ENCODE results near the gene CENPV. TPM values are rescaled to one million over a fixed set of nuclear protein-coding genes. Genes with fewer than 3 reads are reported as not detected.

CENPV gene
- total and polyA plus RNA-seq, 10 of the 15 experiments (the other 5 are each of a cell fraction or from before 2014, with no cell fraction given) = 22.5 to 98.6 (median 80.8) TPM

DNA sequence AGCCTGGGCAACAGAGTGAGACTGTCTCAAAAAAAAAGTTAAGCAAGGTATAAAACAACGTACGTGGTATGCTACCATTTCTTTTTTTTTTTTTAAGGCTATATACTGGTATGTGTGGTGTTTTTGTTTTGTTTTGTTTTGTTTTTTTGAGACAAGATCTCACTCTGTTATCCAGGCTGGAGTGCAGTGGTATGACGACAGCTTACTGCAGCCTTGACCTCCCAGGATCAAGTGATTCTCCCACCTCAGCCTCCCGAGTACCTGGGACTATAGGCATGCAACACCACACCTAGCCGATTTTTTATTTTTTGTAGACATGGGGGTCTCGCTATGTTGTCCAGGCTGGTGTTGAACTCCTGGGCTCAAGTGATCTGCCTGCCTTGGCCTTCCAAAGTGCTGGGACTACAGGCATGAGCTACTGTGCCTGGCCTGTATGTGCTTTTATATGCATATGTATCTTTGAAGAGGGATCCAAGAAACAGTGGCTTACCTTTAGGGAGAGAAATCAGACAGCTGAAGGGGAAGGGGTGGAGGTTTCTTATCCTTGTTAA, 6.5 kb downstream of the CENPV start:
- WGBS (ENCODE audit: insufficient coverage, insufficient replicate concordance, low lambda C conversion rate, missing lambda C conversion rate) = 86% methylated on average over 6 of the region's 6 CpGs
- H3K27ac ChIP-seq (ENCODE audit: control insufficient read depth, insufficient read depth) = no peak overlapping the region
- H4K20me1 ChIP-seq (ENCODE audit: control insufficient read depth, insufficient read depth) = no peaks in the 10 kb centered on the region
- no peak for TF ChIP-seq POLR2A (IDR thresholded peaks at IDR 0.05; ENCODE audit: low read depth, low read length)
- H3K9ac ChIP-seq (ENCODE audit: control insufficient read depth, insufficient read depth, low read length) = no peak overlapping the region
- ATAC-seq = no peak
- no peak for DNase-seq (ENCODE audit: low read depth, low spot score)
- H3K4me1 ChIP-seq (ENCODE audit: control insufficient read depth, insufficient read depth, low read length) = no peaks in the 10 kb centered on the region; the same call in 1 of the 2 replicates
- no peak overlapping the region for H3K4me3 ChIP-seq
- ChIA-PET POLR2A (no interaction called here), RAD21 (ENCODE audit: unreplicated experiment) (no interaction called here), CTCF (interaction anchor here (0.9 to 1.2 kb wide), 2 partner anchors 17 kb away, joined by 3 read pairs; no protein-coding TSS in a partner anchor), SMC1A (ENCODE audit: uncharacterized antibody, unreplicated experiment) (interaction anchor here (1.1 kb wide), 1 partner anchor 17 kb away, joined by 4 read pairs; no protein-coding TSS in a partner anchor)
- H3K4me2 ChIP-seq (ENCODE audit: control insufficient read depth, insufficient read depth) = no peak overlapping the region
- no peak for FAIRE-seq
- in situ Hi-C loops (cut with MboI) (no loop called here), intact Hi-C loops (cut with micrococcal nuclease; ENCODE audit: unreplicated experiment) (no loop called here)
- no peak overlapping the region for H2AFZ ChIP-seq (ENCODE audit: control insufficient read depth, low read depth, low read length)
- no peaks in the 10 kb centered on the region for H3K9me3 ChIP-seq (replicated peaks; ENCODE audit: control insufficient read depth, insufficient read depth, low read length)
- no TSS peak for BruUV-seq (replicated peaks)
- H3K36me3 ChIP-seq (ENCODE audit: control insufficient read depth in 2 of 2, insufficient read depth in 2 of 2, low read length in 1 of 2) = peaks cover 7 to 11% of the 10 kb centered on the region in 2 experiments; a peak in 3 of 4 replicates
- H3K79me2 ChIP-seq (ENCODE audit: control insufficient read depth, insufficient read depth, low read length) = peaks cover 12% of the 10 kb centered on the region
- no peaks in the 10 kb centered on the region for H3K27me3 ChIP-seq (replicated peaks in 1 of 2; ENCODE audit: control insufficient read depth in 2 of 2, insufficient read depth in 2 of 2, low read length in 1 of 2)

DNA sequence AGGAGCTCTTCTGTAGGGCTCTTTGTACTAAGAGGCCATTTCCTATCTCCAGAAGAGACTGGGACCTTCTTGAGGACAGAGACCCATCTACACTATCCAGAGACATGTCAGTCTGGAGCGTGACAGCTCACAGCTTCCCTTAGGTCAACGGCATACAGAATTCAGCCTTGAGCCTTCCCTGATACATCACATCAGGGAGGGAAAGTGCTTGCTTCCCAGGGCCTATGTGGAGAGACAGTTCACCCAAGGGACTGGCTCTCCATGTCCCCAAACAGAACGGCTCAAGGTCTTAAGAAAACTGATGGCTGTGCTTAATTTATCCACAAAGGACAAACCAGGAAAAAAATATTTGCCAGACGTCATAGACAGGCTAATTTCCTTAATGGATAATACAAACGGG, 7.7 kb downstream of the CENPV start:
- H3K4me2 ChIP-seq (ENCODE audit: control insufficient read depth, insufficient read depth) = no peak overlapping the region
- H3K27me3 ChIP-seq (replicated peaks in 1 of 2; ENCODE audit: control insufficient read depth in 2 of 2, insufficient read depth in 2 of 2, low read length in 1 of 2) = no peaks in the 10 kb centered on the region
- no TSS peak for BruUV-seq (replicated peaks)
- no peak overlapping the region for H3K9ac ChIP-seq (ENCODE audit: control insufficient read depth, insufficient read depth, low read length)
- RAD21 ChIA-PET (ENCODE audit: unreplicated experiment) = no interaction called here
- no peaks in the 10 kb centered on the region; the same call in 1 of the 2 replicates for H3K4me1 ChIP-seq (ENCODE audit: control insufficient read depth, insufficient read depth, low read length)
- no peak for DNase-seq (ENCODE audit: low read depth, low spot score)
- POLR2A ChIA-PET = no interaction called here
- H4K20me1 ChIP-seq (ENCODE audit: control insufficient read depth, insufficient read depth) = no peaks in the 10 kb centered on the region
- H3K4me3 ChIP-seq = no peak overlapping the region
- H3K79me2 ChIP-seq (ENCODE audit: control insufficient read depth, insufficient read depth, low read length) = peaks cover 2% of the 10 kb centered on the region
- peaks cover 7 to 11% of the 10 kb centered on the region in 2 experiments; a peak in 3 of 4 replicates for H3K36me3 ChIP-seq (ENCODE audit: control insufficient read depth in 2 of 2, insufficient read depth in 2 of 2, low read length in 1 of 2)
- no peak overlapping the region for H2AFZ ChIP-seq (ENCODE audit: control insufficient read depth, low read depth, low read length)
- H3K27ac ChIP-seq (ENCODE audit: control insufficient read depth, insufficient read depth) = no peak overlapping the region
- H3K9me3 ChIP-seq (replicated peaks; ENCODE audit: control insufficient read depth, insufficient read depth, low read length) = no peaks in the 10 kb centered on the region
- 97% methylated on average over 5 of the region's 5 CpGs for WGBS (ENCODE audit: insufficient coverage, insufficient replicate concordance, low lambda C conversion rate, missing lambda C conversion rate)
- FAIRE-seq = no peak
- CTCF ChIA-PET = interaction anchor here (0.6 to 1.2 kb wide), 2 partner anchors 9 to 18 kb away, joined by 3 read pairs; no protein-coding TSS in a partner anchor
- in situ Hi-C loops (cut with MboI) = no loop called here
- SMC1A ChIA-PET (ENCODE audit: uncharacterized antibody, unreplicated experiment) = no interaction called here
- ATAC-seq = no peak
- intact Hi-C loops (cut with micrococcal nuclease; ENCODE audit: unreplicated experiment) = no loop called here
- TF ChIP-seq ZNF217 (IDR thresholded peaks at IDR 0.05) (no peak), BCL11A (IDR thresholded peaks at IDR 0.05; ENCODE audit: low read depth, low read length) (no peak), STAT1 (conservative IDR thresholded peaks at IDR 0.05) (no peak), CEBPB (IDR thresholded peaks at IDR 0.05; ENCODE audit: borderline replicate concordance in 1 of 2, low read depth in 2 of 2, low read length in 2 of 2) (no peak), TBL1XR1 (IDR thresholded peaks at IDR 0.05; ENCODE audit: low read depth, low read length) (no peak), MEF2A (IDR thresholded peaks at IDR 0.05; ENCODE audit: insufficient read depth, low read depth, low read length) (no peak)
- TF ChIP-seq, protein P1, sequence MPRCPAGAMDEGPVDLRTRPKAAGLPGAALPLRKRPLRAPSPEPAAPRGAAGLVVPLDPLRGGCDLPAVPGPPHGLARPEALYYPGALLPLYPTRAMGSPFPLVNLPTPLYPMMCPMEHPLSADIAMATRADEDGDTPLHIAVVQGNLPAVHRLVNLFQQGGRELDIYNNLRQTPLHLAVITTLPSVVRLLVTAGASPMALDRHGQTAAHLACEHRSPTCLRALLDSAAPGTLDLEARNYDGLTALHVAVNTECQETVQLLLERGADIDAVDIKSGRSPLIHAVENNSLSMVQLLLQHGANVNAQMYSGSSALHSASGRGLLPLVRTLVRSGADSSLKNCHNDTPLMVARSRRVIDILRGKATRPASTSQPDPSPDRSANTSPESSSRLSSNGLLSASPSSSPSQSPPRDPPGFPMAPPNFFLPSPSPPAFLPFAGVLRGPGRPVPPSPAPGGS (IDR thresholded peaks at IDR 0.05; ENCODE audit: borderline replicate concordance, insufficient read depth, low read depth, low read length, poor library complexity, severe bottlenecking) = no peak
- TF ChIP-seq, protein P2, sequence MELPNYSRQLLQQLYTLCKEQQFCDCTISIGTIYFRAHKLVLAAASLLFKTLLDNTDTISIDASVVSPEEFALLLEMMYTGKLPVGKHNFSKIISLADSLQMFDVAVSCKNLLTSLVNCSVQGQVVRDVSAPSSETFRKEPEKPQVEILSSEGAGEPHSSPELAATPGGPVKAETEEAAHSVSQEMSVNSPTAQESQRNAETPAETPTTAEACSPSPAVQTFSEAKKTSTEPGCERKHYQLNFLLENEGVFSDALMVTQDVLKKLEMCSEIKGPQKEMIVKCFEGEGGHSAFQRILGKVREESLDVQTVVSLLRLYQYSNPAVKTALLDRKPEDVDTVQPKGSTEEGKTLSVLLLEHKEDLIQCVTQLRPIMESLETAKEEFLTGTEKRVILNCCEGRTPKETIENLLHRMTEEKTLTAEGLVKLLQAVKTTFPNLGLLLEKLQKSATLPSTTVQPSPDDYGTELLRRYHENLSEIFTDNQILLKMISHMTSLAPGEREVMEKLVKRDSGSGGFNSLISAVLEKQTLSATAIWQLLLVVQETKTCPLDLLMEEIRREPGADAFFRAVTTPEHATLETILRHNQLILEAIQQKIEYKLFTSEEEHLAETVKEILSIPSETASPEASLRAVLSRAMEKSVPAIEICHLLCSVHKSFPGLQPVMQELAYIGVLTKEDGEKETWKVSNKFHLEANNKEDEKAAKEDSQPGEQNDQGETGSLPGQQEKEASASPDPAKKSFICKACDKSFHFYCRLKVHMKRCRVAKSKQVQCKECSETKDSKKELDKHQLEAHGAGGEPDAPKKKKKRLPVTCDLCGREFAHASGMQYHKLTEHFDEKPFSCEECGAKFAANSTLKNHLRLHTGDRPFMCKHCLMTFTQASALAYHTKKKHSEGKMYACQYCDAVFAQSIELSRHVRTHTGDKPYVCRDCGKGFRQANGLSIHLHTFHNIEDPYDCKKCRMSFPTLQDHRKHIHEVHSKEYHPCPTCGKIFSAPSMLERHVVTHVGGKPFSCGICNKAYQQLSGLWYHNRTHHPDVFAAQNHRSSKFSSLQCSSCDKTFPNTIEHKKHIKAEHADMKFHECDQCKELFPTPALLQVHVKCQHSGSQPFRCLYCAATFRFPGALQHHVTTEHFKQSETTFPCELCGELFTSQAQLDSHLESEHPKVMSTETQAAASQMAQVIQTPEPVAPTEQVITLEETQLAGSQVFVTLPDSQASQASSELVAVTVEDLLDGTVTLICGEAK (IDR thresholded peaks at IDR 0.05; ENCODE audit: borderline replicate concordance) = no peak
- TF ChIP-seq, protein P3, sequence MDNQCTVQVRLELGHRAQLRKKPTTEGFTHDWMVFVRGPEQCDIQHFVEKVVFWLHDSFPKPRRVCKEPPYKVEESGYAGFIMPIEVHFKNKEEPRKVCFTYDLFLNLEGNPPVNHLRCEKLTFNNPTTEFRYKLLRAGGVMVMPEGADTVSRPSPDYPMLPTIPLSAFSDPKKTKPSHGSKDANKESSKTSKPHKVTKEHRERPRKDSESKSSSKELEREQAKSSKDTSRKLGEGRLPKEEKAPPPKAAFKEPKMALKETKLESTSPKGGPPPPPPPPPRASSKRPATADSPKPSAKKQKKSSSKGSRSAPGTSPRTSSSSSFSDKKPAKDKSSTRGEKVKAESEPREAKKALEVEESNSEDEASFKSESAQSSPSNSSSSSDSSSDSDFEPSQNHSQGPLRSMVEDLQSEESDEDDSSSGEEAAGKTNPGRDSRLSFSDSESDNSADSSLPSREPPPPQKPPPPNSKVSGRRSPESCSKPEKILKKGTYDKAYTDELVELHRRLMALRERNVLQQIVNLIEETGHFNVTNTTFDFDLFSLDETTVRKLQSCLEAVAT (IDR thresholded peaks at IDR 0.05) = no peak
